Measurements from ENCODE around the gene NUDT21. TPM values are rescaled to one million over a fixed set of nuclear protein-coding genes. Genes with fewer than 3 reads are reported as not detected.

The NUDT21 gene
- total RNA-seq, 3 donors from 2014 or later (not counting 1 experiment from before 2014, with no cell fraction given) = 78.1 to 108 (median 90.0) TPM

DNA sequence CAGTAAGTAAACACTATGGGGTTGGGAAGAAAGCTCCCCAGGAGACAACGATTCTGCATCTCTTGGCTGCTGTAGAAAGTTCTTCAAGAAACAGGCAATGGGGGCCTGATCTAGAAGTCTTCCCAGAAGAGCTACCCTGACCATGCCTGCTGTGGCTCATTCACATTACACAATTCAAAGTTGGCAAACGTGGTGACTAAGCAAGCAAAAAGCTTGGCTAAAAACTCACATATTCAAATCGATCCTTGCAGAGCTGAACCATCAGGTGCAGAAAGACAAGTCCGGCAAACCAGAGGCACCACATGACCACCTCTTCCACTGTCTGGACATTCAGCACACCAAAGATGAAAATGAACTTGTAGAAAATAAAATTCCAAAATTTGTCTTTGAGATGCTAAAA, 41.9 kb downstream of the NUDT21 start:
- Mint-ChIP-seq H3K36me3 (peaks cover 14% of the 10 kb centered on the region), H3K4me3 (no peak overlapping the region), H3K9me3 (no peaks in the 10 kb centered on the region), H3K27ac (no peak overlapping the region), H3K27me3 (ENCODE audit: low read depth in 2 of 2) (no peaks in the 10 kb centered on the region), H3K4me1 (peaks cover 0 to 6% of the 10 kb centered on the region in 2 donors)
- TF ChIP-seq, protein P1, sequence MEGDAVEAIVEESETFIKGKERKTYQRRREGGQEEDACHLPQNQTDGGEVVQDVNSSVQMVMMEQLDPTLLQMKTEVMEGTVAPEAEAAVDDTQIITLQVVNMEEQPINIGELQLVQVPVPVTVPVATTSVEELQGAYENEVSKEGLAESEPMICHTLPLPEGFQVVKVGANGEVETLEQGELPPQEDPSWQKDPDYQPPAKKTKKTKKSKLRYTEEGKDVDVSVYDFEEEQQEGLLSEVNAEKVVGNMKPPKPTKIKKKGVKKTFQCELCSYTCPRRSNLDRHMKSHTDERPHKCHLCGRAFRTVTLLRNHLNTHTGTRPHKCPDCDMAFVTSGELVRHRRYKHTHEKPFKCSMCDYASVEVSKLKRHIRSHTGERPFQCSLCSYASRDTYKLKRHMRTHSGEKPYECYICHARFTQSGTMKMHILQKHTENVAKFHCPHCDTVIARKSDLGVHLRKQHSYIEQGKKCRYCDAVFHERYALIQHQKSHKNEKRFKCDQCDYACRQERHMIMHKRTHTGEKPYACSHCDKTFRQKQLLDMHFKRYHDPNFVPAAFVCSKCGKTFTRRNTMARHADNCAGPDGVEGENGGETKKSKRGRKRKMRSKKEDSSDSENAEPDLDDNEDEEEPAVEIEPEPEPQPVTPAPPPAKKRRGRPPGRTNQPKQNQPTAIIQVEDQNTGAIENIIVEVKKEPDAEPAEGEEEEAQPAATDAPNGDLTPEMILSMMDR (IDR thresholded peaks at IDR 0.05) = no peak
- H3K36me3 ChIP-seq (ENCODE audit: control insufficient read depth, insufficient read depth, low read length) = peaks cover 39% of the 10 kb centered on the region
- intact Hi-C loops (cut with micrococcal nuclease) = no loop called here
- no peak for DNase-seq
- H3K27ac ChIP-seq (ENCODE audit: low read length) = no peak overlapping the region
- WGBS (ENCODE audit: insufficient coverage) = 93% methylated on average over 4 of the region's 4 CpGs
- no peaks in the 10 kb centered on the region for H3K9me3 ChIP-seq (ENCODE audit: control insufficient read depth, insufficient read depth, low read length)
- H3K4me1 ChIP-seq (ENCODE audit: control insufficient read depth, insufficient read depth, low read length) = no peaks in the 10 kb centered on the region
- no peaks in the 10 kb centered on the region for H3K27me3 ChIP-seq (ENCODE audit: control insufficient read depth, insufficient read depth, low read length)
- no peak overlapping the region for H3K4me3 ChIP-seq (ENCODE audit: low read length)
- ATAC-seq = no peak

- H3K36me3 Mint-ChIP-seq = peaks cover 14% of the 10 kb centered on the region
- no peak overlapping the region for H3K27ac Mint-ChIP-seq
- H3K27me3 Mint-ChIP-seq (ENCODE audit: low read depth in 2 of 2) = no peaks in the 10 kb centered on the region
Measured at GRCh38 chr16:56408379-56409098, 42.6 kb downstream of the NUDT21 start.

GRCh38 chr16:56405977-56406672, 45.0 kb downstream of the NUDT21 start:
- 75% methylated on average over 3 of the region's 4 CpGs for WGBS (ENCODE audit: insufficient coverage)
- no peak overlapping the region for H3K4me3 Mint-ChIP-seq
- peaks cover 19% of the 10 kb centered on the region for H3K36me3 Mint-ChIP-seq
- H3K27me3 Mint-ChIP-seq (ENCODE audit: low read depth in 2 of 2) = no peaks in the 10 kb centered on the region
- DNase-seq (no peak), ATAC-seq (no peak)
- no peak overlapping the region for H3K27ac Mint-ChIP-seq
- no peak overlapping the region for H3K4me3 ChIP-seq (ENCODE audit: low read length)
- H3K27me3 ChIP-seq (ENCODE audit: control insufficient read depth, insufficient read depth, low read length) = no peaks in the 10 kb centered on the region
- peaks cover 0 to 4% of the 10 kb centered on the region in 2 donors for H3K4me1 Mint-ChIP-seq
- H3K9me3 ChIP-seq (ENCODE audit: control insufficient read depth, insufficient read depth, low read length) = no peaks in the 10 kb centered on the region
- peaks cover 54% of the 10 kb centered on the region for H3K36me3 ChIP-seq (ENCODE audit: control insufficient read depth, insufficient read depth, low read length)
- H3K4me1 ChIP-seq (ENCODE audit: control insufficient read depth, insufficient read depth, low read length) = no peaks in the 10 kb centered on the region
- intact Hi-C loops (cut with micrococcal nuclease) = no loop called here
- no peak overlapping the region for H3K27ac ChIP-seq (ENCODE audit: low read length)
- H3K9me3 Mint-ChIP-seq = no peaks in the 10 kb centered on the region
- TF ChIP-seq, protein P1 (IDR thresholded peaks at IDR 0.05) = no peak

More at GRCh38 chr16:56408379-56409098, 42.6 kb downstream of the NUDT21 start:
- no peak overlapping the region for H3K4me3 ChIP-seq (ENCODE audit: low read length)
- no peaks in the 10 kb centered on the region for H3K27me3 ChIP-seq (ENCODE audit: control insufficient read depth, insufficient read depth, low read length)
- no peak overlapping the region for H3K27ac ChIP-seq (ENCODE audit: low read length)
- no peaks in the 10 kb centered on the region for H3K4me1 ChIP-seq (ENCODE audit: control insufficient read depth, insufficient read depth, low read length)
- TF ChIP-seq, protein P1 (IDR thresholded peaks at IDR 0.05) = no peak
- DNase-seq (no peak), ATAC-seq (no peak)
- intact Hi-C loops (cut with micrococcal nuclease) = no loop called here
- peaks cover 42% of the 10 kb centered on the region for H3K36me3 ChIP-seq (ENCODE audit: control insufficient read depth, insufficient read depth, low read length)
- WGBS (ENCODE audit: insufficient coverage) = 89% methylated on average over 7 of the region's 7 CpGs
- Mint-ChIP-seq H3K9me3 (no peaks in the 10 kb centered on the region), H3K4me3 (no peak overlapping the region), H3K4me1 (peaks cover 0 to 4% of the 10 kb centered on the region in 2 donors)
- H3K9me3 ChIP-seq (ENCODE audit: control insufficient read depth, insufficient read depth, low read length) = no peaks in the 10 kb centered on the region

All from natural killer cell (primary cell).